CD8-positive, alpha-beta memory T cell (primary cell): Measurements from ENCODE around the gene ABCC9. TPM values are rescaled to one million over a fixed set of nuclear protein-coding genes. Genes with fewer than 3 reads are reported as not detected.
"Not testable (repeated sequence)": the region's sequence is repeated elsewhere in the genome, so short reads cannot be mapped to it uniquely, and the experiment has no call there.

Experiments used
- CTCF ChIA-PET: fragments of 350-600 bp; sonication (Branson Sonifier 250); formaldehyde crosslinking; loops from one replicate; lab custom pipeline; 2021; ENCODE audit warnings: antibody characterized with exemption; lab: Charles Lee
- POLR2A ChIA-PET: fragments of 350-600 bp; sonication (Branson Sonifier 250); formaldehyde crosslinking; loops from one replicate; lab custom pipeline; 2021; ENCODE audit warnings: antibody characterized with exemption; lab: Charles Lee
- DNase-seq, 5 donors: peaks; one replicate each; pipeline versions ENCODE4 v3.0.0 to v3.0.0-alpha.2; 2020 to 2022; ENCODE audit warnings: mixed read lengths in 1 of 5
- H3K27ac ChIP-seq: one replicate; pipeline ENCODE4 v1.7.0; 2013; ENCODE audit warnings: low read depth, mild to moderate bottlenecking, low read length, moderate library complexity
- H3K27me3 ChIP-seq: 2 replicates; pipeline ENCODE4 v1.7.0; 2013; ENCODE audit warnings: low read length, mild to moderate bottlenecking; ENCODE audit not compliant: insufficient read depth, poor library complexity, severe bottlenecking
- H3K36me3 ChIP-seq: 2 replicates; pipeline ENCODE4 v1.7.0; 2013; ENCODE audit warnings: mild to moderate bottlenecking, low read length, moderate library complexity; ENCODE audit not compliant: insufficient read depth
- H3K4me1 ChIP-seq: 2 replicates; pipeline ENCODE4 v1.7.0; 2013; ENCODE audit warnings: mild to moderate bottlenecking, low read length, moderate library complexity; ENCODE audit not compliant: insufficient read depth
- H3K4me3 ChIP-seq: 2 replicates; pipeline ENCODE4 v1.7.0; 2013; ENCODE audit warnings: mild to moderate bottlenecking, low read length
- H3K9me3 ChIP-seq: 2 replicates; pipeline ENCODE4 v1.7.0; 2013; ENCODE audit warnings: mild to moderate bottlenecking, low read length
- H3K27ac Mint-ChIP-seq, 8 donors: one replicate each; pipeline ENCODE4 v1.8.0; 2020 to 2021; ENCODE audit warnings: mixed read lengths in 8 of 8, mild to moderate bottlenecking in 6 of 8, inconsistent platforms in 3 of 8, moderate library complexity in 3 of 8
- H3K27me3 Mint-ChIP-seq, 2 donors: one replicate each; pipeline ENCODE4 v1.8.0; 2020 to 2021; ENCODE audit warnings: mixed read lengths in 2 of 2, mild to moderate bottlenecking in 1 of 2, moderate library complexity in 1 of 2
- H3K36me3 Mint-ChIP-seq, 3 donors: one replicate each; pipeline ENCODE4 v1.8.0; 2020 to 2021; ENCODE audit warnings: mixed read lengths in 3 of 3, inconsistent platforms in 1 of 3, mild to moderate bottlenecking in 1 of 3
- H3K4me1 Mint-ChIP-seq, 3 donors: one replicate each; pipeline ENCODE4 v1.8.0; 2020 to 2021; ENCODE audit warnings: mixed read lengths in 3 of 3, inconsistent platforms in 1 of 3, mild to moderate bottlenecking in 1 of 3
- H3K4me3 Mint-ChIP-seq, 7 donors: one replicate each; pipeline ENCODE4 v1.8.0; 2020 to 2021; ENCODE audit warnings: mixed read lengths in 7 of 7, mild to moderate bottlenecking in 6 of 7, moderate library complexity in 4 of 7, inconsistent platforms in 2 of 7
- H3K9me3 Mint-ChIP-seq, 5 donors: one replicate each; pipeline ENCODE4 v1.8.0; 2020 to 2022; ENCODE audit warnings: mixed read lengths in 5 of 5, mild to moderate bottlenecking in 3 of 5, moderate library complexity in 2 of 5, inconsistent platforms in 1 of 5
- polyA plus RNA-seq: library from polyadenylated mRNA; unstranded; fragments of 300-500 nt; fragmentation: Illumina TruSeq; gene quantifications from one replicate; pipeline ENCODE4 v1.2.3, GENCODE V29; 2021
- total RNA-seq, 2 experiments: library from RNA; stranded (reverse); gene quantifications; one replicate each; pipeline ENCODE4 v1.2.3, GENCODE V29; 2021

Gene ABCC9
- total and polyA plus RNA-seq, 3 experiments from 2014 or later = not detected

DNA sequence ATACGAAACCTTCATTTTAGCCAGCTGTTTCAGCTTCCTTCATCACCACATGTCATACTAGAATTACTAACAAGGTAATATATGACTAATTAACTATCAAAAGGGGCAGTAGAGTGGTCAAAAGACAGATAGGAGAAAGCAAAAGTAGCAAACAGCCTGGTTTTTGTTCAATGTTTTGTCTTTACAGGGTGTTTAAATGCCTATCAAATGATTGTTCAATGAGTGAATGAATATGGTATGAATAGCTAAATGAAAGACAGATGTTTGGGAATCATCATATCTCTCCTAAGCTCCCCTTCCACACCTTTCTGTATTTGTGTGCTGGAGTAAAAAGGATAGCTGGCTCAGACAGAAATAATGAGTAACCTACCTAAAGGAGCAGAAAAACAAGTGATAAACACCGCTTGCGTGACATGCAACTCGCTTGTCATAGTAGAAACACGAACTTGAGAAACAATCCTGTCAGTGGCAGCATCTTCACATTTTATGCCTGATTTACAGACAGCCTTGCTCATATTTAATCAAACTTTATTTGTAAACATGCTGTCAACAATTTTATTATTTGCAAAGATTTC, 34.2 kb downstream of the ABCC9 start:
- Histone ChIP-seq H3K27me3 (no peaks in the 10 kb centered on the region), H3K4me1 (no peaks in the 10 kb centered on the region), H3K9me3 (no peaks in the 10 kb centered on the region), H3K27ac (no peak overlapping the region), H3K4me3 (no peak overlapping the region), H3K36me3 (no peaks in the 10 kb centered on the region)
- Mint-ChIP-seq H3K4me1 (no peaks in the 10 kb centered on the region), H3K27me3 (peaks cover 0 to 4% of the 10 kb centered on the region in 2 donors), H3K4me3 (no peak overlapping the region), H3K36me3 (no peaks in the 10 kb centered on the region), H3K9me3 (peaks cover 0 to 6% (median under 1%) of the 10 kb centered on the region in 5 donors), H3K27ac (no peak overlapping the region)
- POLR2A ChIA-PET = no interaction called here
- CTCF ChIA-PET = no interaction called here
- no peak for DNase-seq

GRCh38 chr12:21899532-21899931, 41.7 kb downstream of the ABCC9 start:
- H3K4me1 ChIP-seq, H3K4me3 Mint-ChIP-seq, H3K36me3 ChIP-seq, H3K27me3 ChIP-seq, H3K9me3 ChIP-seq, H3K27ac Mint-ChIP-seq, POLR2A ChIA-PET, CTCF ChIA-PET, H3K36me3 Mint-ChIP-seq, H3K27ac ChIP-seq, DNase-seq, H3K4me3 ChIP-seq, H3K4me1 Mint-ChIP-seq: not testable (repeated sequence)
- Mint-ChIP-seq H3K27me3 (peaks cover 9 to 21% of the 10 kb centered on the region in 2 donors), H3K9me3 (peaks cover 0 to 12% (median 7%) of the 10 kb centered on the region in 5 donors)

- no peaks in the 10 kb centered on the region for H3K36me3 ChIP-seq
- Mint-ChIP-seq H3K4me3 (no peak overlapping the region), H3K4me1 (no peaks in the 10 kb centered on the region), H3K27me3 (peaks cover 3 to 12% of the 10 kb centered on the region in 2 donors), H3K27ac (no peak overlapping the region), H3K9me3 (peaks cover 0 to 6% (median 0%) of the 10 kb centered on the region in 5 donors), H3K36me3 (no peaks in the 10 kb centered on the region)
- DNase-seq = no peak
- ChIA-PET CTCF (no interaction called here), POLR2A (no interaction called here)
- H3K4me1 ChIP-seq = no peaks in the 10 kb centered on the region
- H3K4me3 ChIP-seq = no peak overlapping the region
- H3K9me3 ChIP-seq = no peaks in the 10 kb centered on the region
- H3K27ac ChIP-seq = no peak overlapping the region
- no peaks in the 10 kb centered on the region for H3K27me3 ChIP-seq
Measured at GRCh38 chr12:21895651-21896050, 45.6 kb downstream of the ABCC9 start.

- no peaks in the 10 kb centered on the region for H3K9me3 ChIP-seq
- ChIA-PET POLR2A (no interaction called here), CTCF (no interaction called here)
- Mint-ChIP-seq H3K9me3 (peaks cover 0 to 6% (median 0%) of the 10 kb centered on the region in 5 donors), H3K4me3 (no peak overlapping the region), H3K4me1 (no peaks in the 10 kb centered on the region), H3K27ac (no peak overlapping the region), H3K36me3 (no peaks in the 10 kb centered on the region), H3K27me3 (peaks cover 3 to 11% of the 10 kb centered on the region in 2 donors)
- DNase-seq = no peak
- H3K27ac ChIP-seq = no peak overlapping the region
- no peaks in the 10 kb centered on the region for H3K4me1 ChIP-seq
- no peak overlapping the region for H3K4me3 ChIP-seq
- no peaks in the 10 kb centered on the region for H3K36me3 ChIP-seq
- no peaks in the 10 kb centered on the region for H3K27me3 ChIP-seq
Measured at GRCh38 chr12:21894792-21895595, 46.2 kb downstream of the ABCC9 start.

- H3K4me1 Mint-ChIP-seq = no peaks in the 10 kb centered on the region
- no peak overlapping the region for H3K27ac Mint-ChIP-seq
- no peaks in the 10 kb centered on the region for H3K36me3 Mint-ChIP-seq
- Histone ChIP-seq H3K27ac (no peak overlapping the region), H3K36me3 (no peaks in the 10 kb centered on the region), H3K4me1 (no peaks in the 10 kb centered on the region), H3K4me3 (no peak overlapping the region), H3K27me3 (no peaks in the 10 kb centered on the region), H3K9me3 (no peaks in the 10 kb centered on the region)
- H3K27me3 Mint-ChIP-seq = peaks cover 3 to 8% of the 10 kb centered on the region in 2 donors
- DNase-seq = no peak
- CTCF ChIA-PET = no interaction called here
- H3K4me3 Mint-ChIP-seq = no peak overlapping the region
- POLR2A ChIA-PET = no interaction called here
- peaks cover 0 to 6% (median 0%) of the 10 kb centered on the region in 5 donors for H3K9me3 Mint-ChIP-seq
Measured at GRCh38 chr12:21893924-21894323, 47.3 kb downstream of the ABCC9 start.

DNA sequence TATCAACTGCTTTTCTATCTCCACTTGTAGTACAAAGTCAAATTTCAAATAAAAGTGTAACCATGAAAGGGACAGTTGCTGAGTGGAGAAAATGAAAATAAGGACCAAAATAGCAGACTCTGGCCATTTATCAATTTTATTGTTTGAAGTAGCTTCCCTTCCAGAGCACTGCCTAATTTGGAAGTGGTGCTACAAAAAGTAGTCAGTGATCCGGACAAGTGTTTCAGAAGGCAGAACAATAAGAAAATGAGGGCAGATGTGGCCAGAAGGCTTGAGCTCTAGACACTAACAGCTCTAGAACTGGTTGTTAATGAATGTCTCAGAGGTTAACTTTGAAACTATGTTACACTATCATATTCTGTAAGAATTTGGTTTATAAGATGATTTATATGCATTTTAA, 48.9 kb downstream of the ABCC9 start:
- H3K27me3 ChIP-seq = no peaks in the 10 kb centered on the region
- H3K27ac Mint-ChIP-seq = no peak overlapping the region
- no peak for DNase-seq
- H3K9me3 ChIP-seq = no peaks in the 10 kb centered on the region
- peaks cover 1 to 4% of the 10 kb centered on the region in 2 donors for H3K27me3 Mint-ChIP-seq
- H3K9me3 Mint-ChIP-seq = peaks cover 0 to 4% (median 0%) of the 10 kb centered on the region in 5 donors
- H3K4me1 ChIP-seq = no peaks in the 10 kb centered on the region
- H3K27ac ChIP-seq = no peak overlapping the region
- no peak overlapping the region for H3K4me3 Mint-ChIP-seq
- H3K4me3 ChIP-seq = no peak overlapping the region
- ChIA-PET POLR2A (no interaction called here), CTCF (no interaction called here)
- H3K4me1 Mint-ChIP-seq = no peaks in the 10 kb centered on the region
- H3K36me3 ChIP-seq = no peaks in the 10 kb centered on the region
- no peaks in the 10 kb centered on the region for H3K36me3 Mint-ChIP-seq

- Mint-ChIP-seq H3K9me3 (peaks cover 0 to 4% (median 0%) of the 10 kb centered on the region in 5 donors), H3K4me3 (no peak overlapping the region), H3K4me1 (no peaks in the 10 kb centered on the region), H3K36me3 (no peaks in the 10 kb centered on the region), H3K27ac (no peak overlapping the region), H3K27me3 (peaks cover 1 to 4% of the 10 kb centered on the region in 2 donors)
- ChIA-PET POLR2A (no interaction called here), CTCF (no interaction called here)
- no peak for DNase-seq
- H3K4me1 ChIP-seq = no peaks in the 10 kb centered on the region
- no peaks in the 10 kb centered on the region for H3K36me3 ChIP-seq
- no peak overlapping the region for H3K27ac ChIP-seq
- no peak overlapping the region for H3K4me3 ChIP-seq
- no peaks in the 10 kb centered on the region for H3K27me3 ChIP-seq
- no peaks in the 10 kb centered on the region for H3K9me3 ChIP-seq
Measured at GRCh38 chr12:21891751-21892217, 49.4 kb downstream of the ABCC9 start.

DNA sequence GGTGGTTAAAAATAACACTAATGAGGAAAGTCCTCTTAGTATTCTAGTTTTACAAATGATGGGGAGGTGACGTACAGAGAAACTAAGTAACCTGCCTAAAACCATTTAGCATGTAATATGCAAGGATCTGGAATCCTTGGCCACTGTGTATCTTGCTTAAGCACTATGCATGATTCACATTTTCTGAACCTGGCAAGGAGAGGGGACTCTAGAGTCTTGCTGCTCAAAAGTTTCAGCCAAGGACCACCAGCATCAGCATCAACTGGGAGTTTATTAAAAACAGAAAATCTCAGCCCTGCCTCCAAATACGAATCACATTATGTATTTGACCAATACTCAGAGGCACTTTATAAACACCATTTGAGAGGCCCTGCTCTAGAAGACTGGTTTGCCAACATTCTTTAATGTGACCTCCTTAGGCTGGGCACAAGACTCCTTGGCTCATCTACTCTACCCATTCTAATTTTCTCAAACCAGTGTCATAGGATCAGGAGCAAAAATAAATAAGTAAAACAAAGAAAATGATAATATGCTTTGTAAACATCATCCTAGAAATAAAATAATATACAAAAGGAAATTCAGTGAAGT, 52.9 kb downstream of the ABCC9 start:
- Mint-ChIP-seq H3K27ac (no peak overlapping the region), H3K4me1 (no peaks in the 10 kb centered on the region), H3K4me3 (no peak overlapping the region), H3K27me3 (peaks cover 0 to 14% of the 10 kb centered on the region in 2 donors), H3K9me3 (peaks cover 0 to 4% (median 0%) of the 10 kb centered on the region in 5 donors), H3K36me3 (no peaks in the 10 kb centered on the region)
- Histone ChIP-seq H3K27ac (no peak overlapping the region), H3K27me3 (no peaks in the 10 kb centered on the region), H3K9me3 (no peaks in the 10 kb centered on the region), H3K36me3 (no peaks in the 10 kb centered on the region), H3K4me3 (no peak overlapping the region), H3K4me1 (no peaks in the 10 kb centered on the region)
- CTCF ChIA-PET = no interaction called here
- DNase-seq = no peak
- POLR2A ChIA-PET = no interaction called here
